T-helper 22 cell (primary cell): Measurements from ENCODE around the gene GRM4.

Experiments used
- DNase-seq: peaks from one replicate; pipeline ENCODE4 v3.0.0-alpha.2; 2020; ENCODE audit warnings: low read depth

Gene GRM4

GRCh38 chr6:34106421-34106820 is 39.5 kb downstream of the GRM4 start:
- DNase-seq: no peak

GRCh38 chr6:34104628-34105027 is 41.3 kb downstream of the GRM4 start:
- no peak for DNase-seq

DNA sequence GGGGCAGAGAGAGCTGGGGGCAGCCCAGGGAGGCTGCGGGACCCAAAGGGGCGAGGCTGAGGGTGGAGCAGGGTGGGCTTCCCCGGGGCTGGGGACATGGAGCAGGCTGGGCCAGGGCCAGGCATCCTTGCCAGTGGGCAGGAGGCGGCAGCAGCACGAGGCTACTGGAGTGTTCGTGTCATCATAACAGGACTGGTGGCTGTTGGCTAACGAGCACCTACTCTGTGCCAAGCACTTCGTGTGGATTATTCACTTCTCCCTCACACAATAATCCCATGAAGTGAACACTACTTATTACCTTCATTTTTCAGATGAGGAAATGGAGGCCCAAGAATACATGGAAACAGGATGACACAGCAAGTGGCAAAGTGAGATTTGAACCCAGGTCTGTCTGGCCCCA is 41.7 kb downstream of the GRM4 start:
- DNase-seq: no peak

DNA sequence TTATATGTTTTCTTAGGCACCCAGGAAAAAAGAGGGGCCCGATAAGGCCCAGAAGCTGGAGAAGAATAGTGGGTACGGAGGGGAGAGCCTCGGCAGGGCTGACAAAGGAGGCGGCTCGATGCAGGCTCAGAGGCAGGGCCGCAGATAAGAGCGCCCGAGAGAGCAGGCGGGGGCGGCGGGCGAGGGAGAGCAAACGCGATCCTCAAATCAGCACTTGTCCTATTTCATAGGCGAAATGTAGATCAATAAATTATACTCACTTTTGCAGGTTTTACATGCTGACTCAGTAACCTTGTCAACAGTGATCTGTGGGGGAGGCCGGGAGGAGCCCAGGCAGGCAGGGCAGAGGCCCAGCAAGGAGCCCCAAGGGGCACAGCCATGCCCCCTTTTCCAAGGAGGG is 42.6 kb downstream of the GRM4 start:
- DNase-seq: no peak

DNA sequence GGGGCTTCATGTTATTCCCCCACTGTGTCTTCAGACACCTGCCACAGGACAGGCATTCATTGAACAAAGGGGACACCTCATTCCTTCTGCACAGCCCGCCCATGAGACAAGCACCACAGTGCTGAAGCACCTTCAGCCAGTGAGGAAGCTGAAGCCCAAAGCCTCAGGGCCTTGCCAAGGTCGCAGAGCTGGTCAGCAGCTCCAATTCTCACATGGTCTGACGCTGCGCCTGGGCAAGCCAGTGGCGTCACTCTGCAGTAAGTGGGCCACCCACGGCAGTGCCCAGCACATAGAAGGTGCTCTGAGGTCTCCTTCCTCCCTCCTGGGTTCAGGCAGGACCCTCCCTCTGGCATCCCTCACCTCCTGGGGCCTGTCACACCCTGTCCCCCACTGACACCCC is 43.2 kb downstream of the GRM4 start:
- DNase-seq: no peak

DNA sequence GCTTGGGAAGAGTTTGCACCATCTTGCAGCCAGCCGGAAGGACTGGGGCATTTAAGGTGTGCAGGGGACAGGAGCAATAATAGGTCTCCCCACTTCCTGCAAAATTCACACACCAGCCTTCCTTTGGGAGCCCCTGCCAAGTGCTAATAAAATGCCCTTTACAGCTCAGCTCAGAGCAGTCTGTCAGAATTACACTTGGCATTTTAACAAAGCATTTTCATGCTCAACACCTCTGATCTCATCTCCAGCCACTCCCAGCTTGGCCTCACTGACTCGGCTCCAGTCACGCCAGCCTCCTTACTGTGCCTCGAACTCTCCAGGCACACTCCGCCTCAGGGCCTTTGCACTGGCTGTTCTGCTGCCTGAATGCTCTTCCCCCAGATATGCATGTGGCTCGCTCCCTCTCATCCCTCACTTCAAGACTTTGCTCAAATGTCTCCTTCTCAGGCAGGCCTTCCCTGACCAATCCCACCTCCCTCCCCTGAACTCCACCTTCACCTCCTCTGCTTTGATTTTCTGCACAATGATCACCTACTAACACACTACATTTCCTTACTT is 43.7 kb downstream of the GRM4 start:
- no peak for DNase-seq

GRCh38 chr6:34100788-34101187 is 45.1 kb downstream of the GRM4 start:
- no peak for DNase-seq

- DNase-seq: no peak
Measured at GRCh38 chr6:34099878-34100277, 46.0 kb downstream of the GRM4 start.

GRCh38 chr6:34098045-34098936 is 47.6 kb downstream of the GRM4 start:
- no peak for DNase-seq

DNA sequence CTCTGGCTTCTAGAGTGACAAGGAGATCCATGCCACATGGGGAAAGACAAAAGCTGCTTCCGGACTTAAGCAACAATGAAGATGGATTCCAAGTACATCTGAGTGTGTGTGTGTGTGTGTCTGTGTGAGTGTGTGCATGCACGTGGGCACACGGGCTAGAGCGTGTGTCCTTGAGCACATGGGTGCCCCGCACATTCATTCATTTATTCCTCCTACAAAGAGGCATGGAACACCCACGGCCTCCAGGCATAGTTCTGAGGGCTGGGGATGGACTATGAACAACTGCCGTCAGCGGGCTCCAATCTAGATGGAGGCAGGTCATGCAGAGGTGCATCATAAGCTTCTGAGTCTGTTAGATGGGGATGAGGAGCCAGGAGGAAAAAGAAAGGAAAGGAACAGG is 49.1 kb downstream of the GRM4 start:
- DNase-seq: no peak

DNA sequence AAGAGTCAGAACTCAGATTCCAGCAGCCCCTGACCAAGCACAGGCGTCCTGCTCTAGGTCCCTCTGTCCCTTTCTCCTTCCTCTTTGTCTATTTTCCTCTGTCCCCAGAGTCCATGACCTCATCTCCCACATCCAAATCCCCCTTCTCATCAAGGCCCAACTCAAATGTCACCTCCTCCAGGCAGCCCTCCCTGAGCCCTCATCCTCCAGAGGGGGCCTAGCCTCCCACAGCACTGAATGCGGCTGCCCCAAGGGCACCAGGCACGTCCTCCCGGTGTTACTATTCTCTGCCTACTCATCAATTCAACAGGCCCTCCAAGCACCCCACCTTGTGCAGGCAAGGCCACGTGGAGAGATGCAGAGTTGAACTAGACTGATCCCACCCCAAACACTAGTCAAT is 49.7 kb downstream of the GRM4 start:
- no peak for DNase-seq

- DNase-seq: no peak
Measured at GRCh38 chr6:34095741-34096140, 50.1 kb downstream of the GRM4 start.

DNA sequence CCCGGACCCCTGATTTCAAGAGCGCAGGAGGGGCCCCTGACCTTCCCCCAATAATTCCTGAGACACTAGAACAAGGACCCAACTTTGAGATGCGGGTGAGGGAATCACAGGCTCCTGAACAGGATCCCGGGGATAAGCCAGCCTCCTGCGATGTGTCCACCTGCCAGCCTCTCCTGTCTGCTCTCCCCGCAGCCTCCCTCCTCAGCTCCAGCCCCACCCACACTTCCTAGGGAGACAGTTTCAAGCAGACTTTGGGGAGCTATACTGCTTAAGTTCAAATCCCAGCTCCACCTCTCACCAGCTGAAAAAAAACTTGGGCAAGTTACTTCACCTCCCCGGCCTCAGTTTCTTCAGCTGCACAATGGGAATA is 50.8 kb downstream of the GRM4 start:
- DNase-seq: no peak

- no peak for DNase-seq
Measured at GRCh38 chr6:34094474-34095135, 51.3 kb downstream of the GRM4 start.

GRCh38 chr6:34093854-34094430 is 51.9 kb downstream of the GRM4 start:
- DNase-seq: no peak

GRCh38 chr6:34093206-34093605 is 52.7 kb downstream of the GRM4 start:
- DNase-seq: no peak

DNA sequence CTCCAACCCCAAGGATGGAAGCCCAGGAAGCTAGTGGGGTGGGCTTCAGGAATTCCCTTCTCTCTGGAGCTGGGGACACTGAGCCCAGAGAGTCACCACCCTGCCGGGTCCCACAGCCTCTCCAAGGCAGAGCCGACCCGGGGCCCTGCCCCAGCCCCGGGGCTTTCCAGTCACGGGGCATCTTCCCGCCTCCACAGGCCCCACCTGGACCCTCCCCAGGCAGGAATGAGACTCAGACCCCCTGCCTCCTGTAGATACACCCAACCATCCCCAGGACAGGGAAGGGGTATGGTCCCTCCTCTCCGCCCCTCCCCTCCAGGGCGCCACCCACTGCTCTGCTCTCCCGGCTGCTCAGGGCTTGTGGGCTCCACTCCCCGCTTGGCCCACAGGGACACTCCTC is 53.3 kb downstream of the GRM4 start:
- DNase-seq: no peak

GRCh38 chr6:34090935-34091334 is 55.0 kb downstream of the GRM4 start:
- DNase-seq: no peak

- DNase-seq: no peak
Measured at GRCh38 chr6:34090529-34090928, 55.4 kb downstream of the GRM4 start.

DNA sequence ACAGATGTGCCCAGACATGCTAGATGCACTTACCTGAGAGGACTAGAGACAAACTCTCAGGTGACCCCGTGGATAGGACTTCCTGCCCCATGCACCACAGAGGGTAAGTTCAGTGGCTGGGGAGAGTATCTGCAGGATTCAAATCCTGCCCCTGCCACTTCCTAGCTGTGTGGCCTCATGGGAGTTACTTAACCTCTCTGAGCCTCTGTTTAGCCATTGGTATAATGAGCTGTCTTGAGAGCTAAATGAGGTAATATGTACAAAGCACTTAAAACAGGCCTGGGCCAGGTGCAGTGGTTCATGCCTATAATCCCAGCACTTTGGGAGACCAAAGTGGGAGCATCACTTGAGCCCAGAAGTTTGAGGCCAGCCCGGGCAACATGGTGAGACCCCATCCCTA is 59.3 kb downstream of the GRM4 start:
- no peak for DNase-seq

GRCh38 chr6:34085453-34086170 is 60.3 kb downstream of the GRM4 start:
- DNase-seq: no peak

DNA sequence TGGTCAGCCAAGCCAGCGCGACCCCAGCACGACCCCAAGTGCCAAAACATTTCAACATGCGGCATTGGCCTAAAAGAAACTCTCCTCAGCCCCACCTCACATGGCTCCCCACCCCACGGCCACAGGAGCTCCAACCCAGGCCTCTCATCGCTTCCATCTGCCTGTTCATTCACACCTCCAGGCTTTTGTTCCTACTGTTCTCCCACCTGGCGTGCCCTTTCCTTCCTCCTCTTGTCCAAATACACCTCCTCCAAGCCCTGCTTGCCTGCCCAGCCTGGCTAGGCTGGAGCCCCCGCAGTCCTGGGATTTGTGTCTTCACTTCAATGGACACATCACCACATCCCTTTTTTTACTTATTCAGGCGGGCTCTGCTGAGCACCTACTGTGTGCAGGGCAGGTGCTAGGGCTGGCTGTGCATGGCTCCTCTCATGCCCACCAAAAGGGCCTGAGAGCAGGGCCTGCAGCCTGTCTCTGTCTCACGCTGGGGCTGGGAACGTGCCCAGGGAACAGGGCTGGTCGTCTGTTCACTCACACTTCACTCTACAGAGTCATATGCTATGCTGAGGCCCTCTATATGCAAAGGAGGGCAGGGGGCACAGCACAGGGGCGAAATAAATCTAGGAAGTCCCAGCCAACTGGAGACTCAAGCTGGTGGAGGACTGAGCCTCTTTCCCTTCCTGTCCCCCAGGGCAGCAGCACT is 61.1 kb downstream of the GRM4 start:
- DNase-seq: no peak
